Measurements from ENCODE around the gene ABCB11. TPM values are rescaled to one million over a fixed set of nuclear protein-coding genes. Genes with fewer than 3 reads are reported as not detected.
"Not testable (repeated sequence)": the region's sequence is repeated elsewhere in the genome, so short reads cannot be mapped to it uniquely, and the experiment has no call there.

Gene ABCB11
- total RNA-seq, 1 donor from 2014 or later: 0.16 TPM

DNA sequence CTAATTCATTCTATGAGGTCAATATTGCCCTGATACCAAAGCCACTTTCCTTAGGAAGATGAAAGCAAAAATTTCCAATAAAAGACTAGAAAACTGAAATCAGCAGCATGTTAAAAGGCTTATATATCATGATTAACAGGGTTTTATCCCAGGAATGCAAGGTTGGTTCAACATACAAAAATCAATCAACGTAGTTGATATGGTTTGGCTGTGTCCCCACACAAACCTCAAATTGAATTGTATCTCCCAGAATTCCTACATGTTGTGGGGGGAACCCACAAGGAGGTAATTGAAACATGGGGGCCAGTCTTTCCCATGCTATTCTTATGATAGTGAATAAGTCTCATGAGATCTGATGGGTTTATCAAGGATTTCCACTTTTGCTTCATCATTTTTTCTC is 11.7 kb upstream of the ABCB11 start:
- DNase-seq: no peak

GRCh38 chr2:169041594-169041993 is 10.5 kb upstream of the ABCB11 start:
- no peak for DNase-seq

DNA sequence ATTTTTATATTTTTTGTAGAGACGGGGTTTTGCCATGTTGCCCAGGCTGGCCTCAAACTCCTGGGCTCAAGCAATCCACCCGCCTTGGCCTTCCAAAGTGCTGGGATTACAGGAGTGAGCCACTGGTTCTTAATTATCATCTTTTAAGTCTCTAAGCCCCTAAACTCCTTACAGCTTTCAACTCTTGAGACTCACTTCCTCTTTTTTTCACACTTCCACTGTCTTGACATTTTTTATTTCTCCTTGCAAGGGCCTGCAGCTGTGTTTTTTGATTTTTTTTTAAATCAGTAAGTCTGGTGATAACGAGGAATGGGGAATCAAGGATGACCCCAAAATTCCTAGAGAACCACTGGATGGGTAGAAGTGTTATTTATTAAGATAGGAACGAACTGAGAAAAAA is 8.6 kb upstream of the ABCB11 start:
- DNase-seq: no peak

GRCh38 chr2:169038338-169038757 is 7.2 kb upstream of the ABCB11 start:
- DNase-seq: no peak

DNA sequence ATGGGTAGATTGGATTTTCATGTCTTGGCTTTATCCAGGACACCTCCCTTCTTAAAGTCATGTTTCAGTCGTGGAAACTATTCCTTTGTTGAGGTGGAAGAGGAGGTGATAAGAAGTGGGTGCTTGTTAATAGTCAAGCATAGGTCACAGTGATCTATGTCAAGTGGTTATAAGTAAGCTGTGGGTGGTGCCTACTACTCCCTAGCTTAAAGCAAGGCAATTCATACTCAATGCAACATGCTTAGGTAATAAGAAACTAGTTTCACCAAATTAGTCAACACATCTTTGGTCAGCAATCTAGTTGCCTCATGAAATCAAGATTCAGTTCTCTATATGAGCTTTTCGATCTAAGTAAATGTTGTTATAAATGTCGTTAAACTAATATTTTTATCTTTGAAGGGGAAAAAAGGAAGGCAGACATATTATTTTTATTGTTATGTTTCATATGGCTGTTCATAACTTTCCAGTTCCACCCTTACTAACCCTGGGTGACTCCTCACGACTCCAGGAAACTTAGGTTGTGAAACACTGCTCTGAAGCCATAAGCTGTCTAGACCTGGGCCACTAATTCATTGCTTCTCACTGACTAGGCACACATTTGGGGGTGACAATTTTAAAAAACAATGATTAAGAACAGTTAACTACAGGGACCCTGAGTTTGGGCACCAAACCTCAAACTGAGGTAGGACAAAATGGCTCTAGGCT is 5.8 kb upstream of the ABCB11 start:
- DNase-seq: no peak

DNA sequence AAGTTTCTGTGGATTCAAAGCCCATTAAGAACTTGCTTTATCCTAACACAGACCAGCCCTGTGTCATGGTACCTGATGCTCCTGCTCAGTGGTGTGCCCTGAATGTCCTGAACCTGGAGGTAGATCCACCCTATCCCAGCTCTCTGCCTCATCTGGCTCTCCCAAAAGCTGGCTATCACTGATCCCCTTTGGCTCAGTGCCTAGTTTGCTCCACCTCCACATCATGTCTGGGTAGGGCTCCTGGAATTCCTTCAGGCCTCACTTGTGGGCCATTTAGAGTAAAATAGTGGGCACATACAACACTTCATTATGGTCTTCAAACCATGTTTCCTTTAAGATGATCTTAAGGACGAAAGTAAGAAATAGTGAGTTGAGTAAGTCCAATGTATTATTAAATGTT is 4.8 kb upstream of the ABCB11 start:
- DNase-seq: no peak

DNA sequence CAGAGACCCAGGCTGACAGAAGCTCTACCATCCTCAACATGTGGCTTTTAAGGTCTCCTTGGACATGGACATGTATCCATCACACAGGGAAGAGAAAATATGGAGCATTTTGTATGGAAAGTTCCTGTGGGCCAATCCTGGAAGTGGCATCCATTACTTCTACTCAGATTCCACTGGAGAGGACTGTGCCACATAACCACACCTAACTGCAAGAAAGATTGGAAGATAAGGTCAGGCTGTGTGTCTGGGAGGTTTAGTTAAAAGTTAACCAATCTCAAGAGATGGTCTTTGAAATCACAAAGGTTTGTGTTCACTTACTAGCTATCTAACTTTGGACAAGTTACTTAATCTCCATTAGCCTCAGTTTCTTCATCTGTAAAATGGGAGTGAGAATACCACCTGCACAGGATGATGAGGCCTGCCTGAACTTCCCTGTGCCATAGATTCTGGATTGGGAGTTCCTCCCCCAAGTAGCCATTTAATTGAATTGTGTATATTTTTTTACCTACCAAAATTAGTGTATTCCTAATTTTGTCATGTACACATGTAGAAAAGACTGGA is 3.9 kb upstream of the ABCB11 start:
- no peak for DNase-seq

DNA sequence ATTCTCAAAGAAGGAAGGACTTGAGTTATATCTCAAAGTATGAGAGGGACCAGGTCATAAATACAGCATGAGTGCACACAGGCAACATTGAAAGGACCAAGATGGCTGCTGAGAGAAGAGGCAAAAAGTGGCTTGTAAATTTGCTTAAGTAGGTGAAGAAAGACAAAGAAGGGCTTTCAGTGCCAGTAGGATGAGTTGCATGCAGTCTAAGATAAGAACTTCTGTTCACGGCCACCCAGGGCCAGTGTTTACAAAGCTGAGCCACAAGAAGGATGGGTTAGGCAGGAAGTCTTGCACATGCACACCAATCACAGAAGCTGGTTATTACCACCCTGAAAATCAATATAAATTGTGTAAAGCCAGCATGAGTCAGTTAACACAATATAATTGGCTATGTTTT is 3.1 kb upstream of the ABCB11 start:
- no peak for DNase-seq

GRCh38 chr2:169029341-169029740 is 1.8 kb downstream of the ABCB11 start:
- DNase-seq: no peak

- DNase-seq: no peak
Observed at GRCh38 chr2:169027234-169027633, 3.9 kb downstream of the ABCB11 start.

- no peak for DNase-seq
Observed at GRCh38 chr2:169026056-169026455, 5.1 kb downstream of the ABCB11 start.

GRCh38 chr2:169023161-169023560 is 8.0 kb downstream of the ABCB11 start:
- no peak for DNase-seq

- DNase-seq: no peak
Observed at GRCh38 chr2:169018390-169018789, 12.7 kb downstream of the ABCB11 start.

- DNase-seq: no peak
Observed at GRCh38 chr2:169015943-169016342, 15.2 kb downstream of the ABCB11 start.

GRCh38 chr2:169014780-169015179 is 16.3 kb downstream of the ABCB11 start:
- DNase-seq: no peak

DNA sequence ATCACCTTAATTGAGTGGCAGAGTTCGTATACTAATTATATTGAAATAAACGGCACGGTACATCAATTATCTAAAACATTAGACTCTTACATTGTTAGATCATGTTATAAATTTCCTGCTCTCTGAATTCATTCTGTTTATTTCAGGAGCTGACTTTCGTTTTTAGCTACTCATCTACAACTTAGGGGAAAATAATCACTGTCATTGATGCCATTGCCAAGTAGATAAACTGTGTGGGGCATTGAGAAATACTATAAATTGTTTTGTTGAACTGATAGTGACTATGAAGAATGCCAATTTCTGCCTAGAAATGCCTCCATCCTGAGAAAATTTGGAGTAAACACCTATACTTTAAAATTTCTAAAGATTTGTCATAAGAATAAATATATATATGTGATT is 17.5 kb downstream of the ABCB11 start:
- no peak for DNase-seq

- DNase-seq: no peak
Observed at GRCh38 chr2:169012812-169013627, 18.1 kb downstream of the ABCB11 start.

DNA sequence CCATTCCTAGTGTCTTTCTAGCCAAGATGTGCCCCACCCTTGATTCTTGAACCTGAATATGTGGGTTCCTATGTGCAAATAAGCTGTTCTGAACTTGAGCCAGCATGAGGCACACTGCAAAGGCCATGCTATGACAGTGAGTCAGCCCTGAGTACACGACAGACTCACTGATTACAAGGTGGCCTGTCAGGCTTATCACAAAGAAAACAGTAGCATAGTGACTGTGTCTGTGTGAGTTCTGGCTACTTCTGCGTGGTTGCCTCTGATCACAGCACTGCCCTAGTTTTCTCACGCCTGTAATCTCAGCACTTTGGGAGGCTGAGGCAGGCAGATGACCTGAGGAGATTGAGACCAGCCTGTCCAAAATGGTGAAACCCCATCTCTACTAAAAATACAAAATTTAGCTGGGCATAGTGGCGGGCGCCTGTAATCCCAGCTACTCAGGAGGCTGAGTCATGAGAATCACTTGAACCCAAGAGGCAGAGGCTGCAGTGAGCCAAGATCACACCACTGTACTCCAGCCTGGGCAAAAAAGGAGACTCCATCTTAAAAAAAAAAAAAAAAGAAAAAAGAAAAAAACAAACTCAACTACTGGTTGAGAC is 18.8 kb downstream of the ABCB11 start:
- not testable (repeated sequence) for DNase-seq

- DNase-seq: no peak
Observed at GRCh38 chr2:169011698-169012097, 19.4 kb downstream of the ABCB11 start.

DNA sequence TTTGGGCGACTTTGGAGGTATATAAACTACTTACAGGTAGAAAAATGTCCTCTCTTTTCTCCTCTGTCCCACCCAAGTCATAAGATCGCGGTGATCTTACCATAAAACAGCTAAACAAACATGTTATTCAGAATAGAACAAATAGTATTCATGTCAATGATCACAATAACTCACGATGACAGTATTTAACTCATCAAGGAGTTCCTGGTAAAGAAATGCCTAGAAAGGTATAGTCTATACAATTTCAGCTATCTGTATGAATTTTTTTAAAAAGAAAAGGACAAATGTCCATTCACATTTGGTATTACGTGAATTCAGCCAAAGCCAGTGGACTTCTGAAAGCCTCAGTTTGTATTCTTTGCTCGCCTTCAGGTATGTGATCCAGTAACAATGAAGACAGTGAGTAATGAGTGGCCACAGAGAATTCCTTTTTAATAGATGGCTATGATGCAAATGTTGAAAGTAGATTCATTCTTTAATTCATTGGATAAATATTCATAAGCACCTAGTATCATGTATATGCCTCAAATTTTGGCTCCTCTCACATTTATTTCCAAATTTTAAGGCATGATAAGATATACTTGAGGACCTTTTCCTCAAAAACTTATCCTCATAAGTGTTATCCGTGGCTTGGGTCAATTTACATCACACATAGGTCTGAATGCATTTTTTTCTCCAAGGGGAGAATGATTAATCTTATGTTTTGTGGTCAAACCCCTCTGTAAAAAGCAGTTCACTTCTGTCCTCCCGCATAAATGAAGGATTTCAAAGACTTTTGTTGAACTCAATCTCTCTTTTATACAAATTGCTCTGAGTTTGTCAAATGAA is 20.3 kb downstream of the ABCB11 start:
- no peak for DNase-seq

DNA sequence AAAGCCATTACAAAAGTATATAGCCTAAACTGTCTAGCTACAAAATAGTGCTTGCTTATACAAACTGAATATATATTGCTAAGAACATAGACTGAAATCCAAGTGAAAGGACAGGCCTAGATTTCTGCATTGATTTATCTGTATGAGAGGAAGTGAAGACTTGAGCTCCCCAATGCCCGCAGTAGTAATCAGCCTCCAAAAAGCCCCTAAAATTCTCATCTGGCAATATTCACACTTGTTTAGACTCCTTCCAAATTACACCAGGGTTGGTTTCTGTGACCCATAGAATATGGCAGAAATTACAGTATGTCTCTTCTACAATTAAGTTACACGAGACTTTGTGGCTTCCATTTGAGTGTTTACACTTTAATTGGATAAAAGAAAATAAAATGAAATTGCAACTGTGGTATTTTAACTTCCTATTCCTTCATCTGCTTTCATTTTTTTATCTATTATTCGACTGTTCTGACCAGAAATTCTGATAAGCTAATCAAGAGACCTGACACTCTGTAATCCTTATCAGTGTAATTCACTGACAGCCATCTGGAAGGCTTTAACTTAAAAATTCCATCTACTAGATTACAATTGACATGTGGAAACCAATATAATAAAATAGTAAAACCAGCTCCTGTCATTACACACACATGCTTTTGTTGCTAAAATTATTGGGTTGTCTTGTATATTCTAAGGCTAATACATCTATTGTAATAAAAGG is 21.1 kb downstream of the ABCB11 start:
- no peak for DNase-seq

- no peak for DNase-seq
Observed at GRCh38 chr2:169007941-169008340, 23.2 kb downstream of the ABCB11 start.
